HG02763 (cell line): ENCODE results near the gene TMEM107.
"Not testable (repeated sequence)": the region's sequence is repeated elsewhere in the genome, so short reads cannot be mapped to it uniquely, and the experiment has no call there.

Experiments used
- ATAC-seq: cut with Tn5 transposase; IDR thresholded peaks from one replicate; pipeline ENCODE4 v1.9.1; 2021; ENCODE audit warnings: mild to moderate bottlenecking, moderate library complexity; ENCODE audit not compliant: unreplicated experiment

TMEM107 gene

GRCh38 chr17:8189711-8190477 lies 13.7 kb upstream of the TMEM107 start, which contains the start of gene BORCS6:
TSS of gene BORCS6 (minus strand) at chr17:8190180. CDS start at chr17:8190140, 40 bp downstream.
- ATAC-seq = peak; percentile 45

DNA sequence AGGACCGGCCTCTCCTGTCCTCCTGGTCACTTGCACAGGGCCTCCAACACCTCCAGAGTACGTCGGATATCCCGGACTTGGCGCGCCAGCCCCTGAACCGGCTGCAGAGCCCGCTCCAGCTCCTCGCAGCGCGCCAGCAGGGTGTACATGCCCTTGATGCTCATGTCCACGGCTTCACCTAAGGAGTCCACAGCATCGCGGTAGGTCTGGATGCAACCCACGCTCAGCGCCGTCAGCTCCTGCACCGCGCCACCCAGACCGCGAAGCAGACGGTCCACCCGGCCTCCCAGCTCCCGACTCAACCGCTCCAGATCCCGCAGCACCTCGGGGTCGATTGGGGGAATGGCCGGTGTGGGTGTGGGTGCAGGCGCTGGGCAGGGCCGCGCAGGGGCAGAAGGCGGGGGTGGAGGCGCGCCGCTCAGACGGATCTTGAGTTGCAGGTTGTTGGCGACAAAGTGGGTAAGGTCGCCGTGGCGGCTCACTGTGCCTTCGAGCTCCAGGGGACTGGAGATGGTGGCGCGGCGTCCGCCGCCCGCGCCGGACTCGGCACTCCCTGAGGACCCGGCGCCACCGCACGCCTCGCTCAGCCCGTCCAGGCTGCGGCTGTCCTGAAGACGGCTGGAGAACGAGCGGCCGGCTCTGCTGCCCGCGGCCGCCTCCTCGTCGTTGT lies 13.0 kb upstream of the TMEM107 start:
- no peak for ATAC-seq

GRCh38 chr17:8188263-8188839 lies 12.2 kb upstream of the TMEM107 start:
- no peak for ATAC-seq

- peak; percentile 22 for ATAC-seq
Measured at GRCh38 chr17:8187517-8188262, 11.5 kb upstream of the TMEM107 start.

DNA sequence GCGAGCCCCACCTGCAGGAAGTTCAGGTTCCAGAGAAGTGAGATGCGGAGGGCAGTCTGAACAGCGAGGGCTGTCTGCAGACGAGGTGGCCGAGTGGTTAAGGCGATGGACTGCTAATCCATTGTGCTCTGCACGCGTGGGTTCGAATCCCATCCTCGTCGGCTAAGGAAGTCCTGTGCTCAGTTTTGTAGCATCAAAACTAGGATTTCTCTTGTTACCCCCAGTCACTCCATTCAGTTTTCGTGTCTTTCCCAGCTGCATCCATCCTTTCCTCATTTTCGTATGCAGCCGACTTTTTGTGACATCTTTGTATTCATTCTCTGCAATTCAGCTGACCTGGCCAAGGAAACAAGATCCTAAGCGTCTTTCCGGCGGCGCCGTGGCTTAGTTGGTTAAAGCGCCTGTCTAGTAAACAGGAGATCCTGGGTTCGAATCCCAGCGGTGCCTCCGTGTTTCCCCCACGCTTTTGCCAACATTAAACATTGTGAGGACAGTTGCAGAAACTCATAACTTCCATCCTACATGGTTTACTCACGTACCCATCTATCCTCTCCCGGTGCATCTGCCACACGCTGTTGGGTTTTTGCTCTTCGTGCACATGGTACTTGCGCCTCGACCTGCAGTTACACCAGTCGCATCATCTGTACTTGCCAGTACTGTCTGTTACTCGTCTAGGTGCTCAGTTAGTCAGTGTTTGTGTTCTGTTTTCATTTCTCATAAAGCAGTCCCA lies 10.8 kb upstream of the TMEM107 start:
- peak; percentile 21 for ATAC-seq

DNA sequence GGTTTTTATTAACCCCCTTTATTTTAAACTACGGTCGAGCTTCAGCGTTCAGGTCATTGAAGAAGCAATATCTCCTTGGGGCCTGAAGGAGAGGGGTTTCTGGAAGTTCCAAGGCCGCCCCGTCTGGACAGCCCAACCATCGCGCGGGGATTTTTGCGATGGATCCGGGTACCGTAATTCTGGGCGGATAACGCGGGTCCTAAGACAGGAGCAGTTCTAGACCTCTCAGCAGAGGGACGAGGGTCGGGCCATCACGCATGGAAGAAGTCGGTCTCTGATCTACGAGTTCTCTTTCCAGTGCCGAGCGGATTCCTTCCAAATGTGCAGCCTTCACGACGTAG lies 10.2 kb upstream of the TMEM107 start:
- peak; percentile 0 for ATAC-seq

GRCh38 chr17:8185582-8186445 lies 9.6 kb upstream of the TMEM107 start:
- ATAC-seq = no peak

- no peak for ATAC-seq
Measured at GRCh38 chr17:8176998-8177731, 985 bp upstream of the TMEM107 start.

- ATAC-seq = no peak
Measured at GRCh38 chr17:8175795-8176196, 384 bp downstream of the TMEM107 start.

DNA sequence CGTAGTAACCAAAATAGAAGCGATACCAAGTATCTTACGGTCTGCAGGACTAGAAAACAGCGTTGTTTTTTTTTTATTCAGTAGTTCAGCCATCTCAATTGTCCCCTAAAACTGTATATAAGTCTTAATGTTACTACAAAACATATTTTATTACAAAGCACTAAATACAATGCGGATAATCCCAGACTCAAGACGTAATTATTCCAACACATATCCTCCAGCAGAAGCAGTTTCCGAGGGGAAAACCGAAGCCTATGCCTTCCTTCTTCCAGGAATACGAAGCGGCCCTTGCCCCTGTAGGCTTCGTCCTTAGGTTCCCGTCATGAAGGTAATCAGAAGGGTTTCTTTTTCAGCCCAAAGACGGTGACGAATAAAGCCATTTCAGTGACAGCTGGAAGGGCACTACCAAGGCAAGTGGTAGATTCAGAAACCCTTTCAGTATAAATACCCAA lies 2.3 kb downstream of the TMEM107 start:
- ATAC-seq = no peak

DNA sequence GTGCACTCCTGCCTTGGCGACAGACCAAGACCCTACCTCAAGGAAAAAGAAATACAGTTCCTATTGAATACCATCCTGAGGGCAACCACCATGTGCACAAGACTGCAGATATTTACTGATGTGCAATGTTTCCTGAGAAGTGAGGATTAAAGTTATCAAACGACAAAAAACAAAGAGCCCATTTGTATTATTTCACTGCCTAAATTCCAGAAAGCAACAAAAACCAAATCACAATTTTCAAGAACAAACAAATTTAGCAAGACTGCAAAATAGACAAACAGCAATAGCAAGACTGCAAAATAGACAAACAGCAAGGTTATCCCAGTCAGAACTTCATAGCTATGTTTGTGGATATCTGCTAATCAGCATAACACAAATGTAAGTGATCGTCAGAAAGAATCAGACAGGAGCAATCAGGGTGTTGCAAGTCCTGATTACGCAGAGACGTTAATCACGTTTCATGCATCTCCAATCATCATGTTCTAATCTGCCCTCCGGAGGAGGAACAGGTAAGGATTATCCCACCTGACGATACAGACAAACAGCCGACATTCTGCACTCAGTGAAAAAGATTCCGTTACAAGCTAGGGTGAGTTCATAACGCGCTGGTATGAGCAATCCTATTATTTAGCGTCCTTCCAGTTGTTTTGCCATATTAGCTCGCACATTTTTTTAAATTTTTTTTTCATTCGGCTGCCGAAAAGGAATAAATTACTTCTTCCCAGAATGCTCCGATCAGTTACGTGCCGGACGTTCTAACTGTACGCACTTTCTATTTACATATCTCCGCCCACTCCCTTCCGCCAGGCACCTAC lies 2.9 kb downstream of the TMEM107 start:
- ATAC-seq = peak; percentile 69

DNA sequence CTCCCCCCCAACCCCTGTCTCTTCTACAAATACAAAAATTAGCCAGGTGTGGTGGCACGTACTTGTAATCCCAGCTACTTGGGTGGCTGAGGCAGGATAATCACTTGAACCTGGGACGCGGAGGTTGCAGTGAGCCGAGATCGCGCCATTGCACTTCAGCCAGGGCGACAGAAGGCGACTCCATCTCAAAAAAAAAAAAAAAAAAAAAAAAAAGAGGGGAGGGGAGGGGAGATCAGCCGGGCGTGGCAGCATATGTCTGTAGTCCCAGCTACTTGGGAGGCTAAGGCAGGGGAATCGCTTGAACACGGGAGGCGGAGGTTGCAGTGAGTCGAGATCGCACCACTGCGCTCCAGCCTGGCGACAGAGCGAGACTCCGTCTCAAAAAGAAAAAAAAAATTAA lies 6.0 kb downstream of the TMEM107 start:
- ATAC-seq = not testable (repeated sequence)

- no peak for ATAC-seq
Measured at GRCh38 chr17:8167526-8167925, 8.7 kb downstream of the TMEM107 start.

DNA sequence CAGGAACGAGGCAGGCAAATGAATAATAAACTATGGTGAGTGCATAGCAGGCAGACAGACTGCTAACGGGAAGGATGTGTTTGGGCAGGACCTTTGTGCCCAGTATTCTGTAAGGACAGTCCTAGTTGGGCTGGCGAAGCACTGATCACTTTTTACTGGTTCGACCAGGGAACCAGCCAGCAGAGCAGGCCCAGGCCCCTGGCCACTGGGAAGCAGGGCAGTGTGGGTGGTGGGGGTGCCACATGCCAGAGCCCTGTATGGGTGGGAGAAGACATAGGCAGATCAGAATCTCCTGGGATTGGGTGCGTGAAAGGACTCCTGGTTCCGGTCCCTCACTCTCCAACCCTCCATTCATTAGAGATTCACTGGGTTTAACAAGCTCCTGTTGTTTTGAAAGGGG lies 9.4 kb downstream of the TMEM107 start:
- no peak for ATAC-seq

DNA sequence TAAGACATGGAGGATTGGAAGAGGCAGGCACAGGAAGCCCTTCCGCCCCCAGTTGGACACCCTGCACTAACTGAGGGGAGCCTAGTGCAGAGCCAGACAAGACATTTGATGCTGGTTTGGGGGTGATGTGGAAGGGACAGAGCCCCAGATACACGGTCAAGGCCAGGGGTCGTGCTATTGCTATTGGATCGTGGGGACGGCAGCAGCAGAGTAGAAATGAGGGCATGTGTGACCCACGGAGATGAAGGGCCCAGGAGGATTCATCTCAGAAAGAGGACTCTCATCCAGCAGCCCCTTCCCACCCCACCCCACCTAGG lies 11.4 kb downstream of the TMEM107 start:
- no peak for ATAC-seq

DNA sequence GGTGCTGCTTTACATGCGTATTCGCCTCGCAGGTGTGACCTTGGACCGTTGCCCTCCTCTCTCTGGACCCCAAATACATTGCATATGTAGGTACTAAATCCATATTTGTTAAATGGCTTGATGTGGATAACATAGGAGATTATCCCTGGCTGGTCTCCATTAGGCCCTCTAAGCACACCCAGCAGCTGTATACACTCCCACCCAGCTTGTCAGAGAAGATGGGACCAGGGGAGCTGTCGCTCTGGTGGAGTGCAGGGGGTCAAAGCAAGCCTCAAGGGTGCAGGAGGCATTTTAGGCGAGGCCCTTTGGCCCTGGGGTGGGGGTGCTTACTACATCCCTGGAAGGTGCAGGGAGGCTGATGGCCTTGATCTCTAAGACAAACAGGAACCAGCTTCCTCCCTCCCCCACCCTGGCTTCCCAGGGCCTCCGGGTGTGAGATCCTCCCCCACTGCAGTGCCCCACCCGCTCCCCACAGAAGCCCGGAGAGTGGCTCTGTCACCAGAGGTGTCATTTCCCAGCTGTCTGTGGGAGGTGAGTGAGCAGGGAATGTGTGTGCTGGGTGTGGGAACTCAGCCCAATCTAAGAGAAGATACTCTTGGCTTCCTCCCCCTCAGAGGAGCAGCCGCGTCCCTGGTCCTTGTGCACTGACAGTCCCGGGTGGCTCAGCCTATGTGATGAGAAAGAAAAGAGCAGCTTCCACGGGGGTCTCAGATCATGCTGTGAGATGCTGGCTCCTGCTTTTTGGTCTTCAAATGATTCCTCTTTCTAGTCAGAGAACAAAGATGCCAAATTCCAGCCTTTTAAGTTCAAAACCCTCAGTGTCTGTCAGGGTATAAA lies 12.0 kb downstream of the TMEM107 start:
- ATAC-seq = no peak
